Cardiac septum (tissue), 1 donor: ENCODE data around the gene IVNS1ABP. TPM values are rescaled to one million over a fixed set of nuclear protein-coding genes. Genes with fewer than 3 reads are reported as not detected.
A peak's percentile ranks its signal among the peaks of the same experiment; 100 is the strongest.
"Not testable (repeated sequence)": the region's sequence is repeated elsewhere in the genome, so short reads cannot be mapped to it uniquely, and the experiment has no call there.

Source experiments
- DNase-seq: peaks from one replicate; pipeline ENCODE4 v3.0.0-alpha.2; 2020; ENCODE audit warnings: low spot score
- intact Hi-C: fragments of 100-400 bp; cut with DNase I; formaldehyde crosslinking; loops from one replicate; pipeline ENCODE4 v1.14.0; 2022
- long read RNA-seq: library from polyadenylated mRNA; unstranded; transcript quantifications from one replicate; pipeline ENCODE4 v2.0.0, GENCODE V29; 2021
- total RNA-seq: library from RNA; stranded (reverse); fragmentation: NEBNext Ultra II Directional; extraction: Animal tissue kit (Norgen Biotek cat#: 25700); gene quantifications from one replicate; pipeline ENCODE4 v1.2.1, GENCODE V29; 2021
- donor health status: DM: no; HTN: no; CAD: no.

The IVNS1ABP gene
- 116 TPM for total RNA-seq
- long read RNA-seq, full-length matches to known transcripts, result 110 of 163 reads
- long read RNA-seq, partial matches to known transcripts, result 34 of 163 reads
- long read RNA-seq, other reads (novel, unspliced or antisense), result 19 of 163 reads

DNA sequence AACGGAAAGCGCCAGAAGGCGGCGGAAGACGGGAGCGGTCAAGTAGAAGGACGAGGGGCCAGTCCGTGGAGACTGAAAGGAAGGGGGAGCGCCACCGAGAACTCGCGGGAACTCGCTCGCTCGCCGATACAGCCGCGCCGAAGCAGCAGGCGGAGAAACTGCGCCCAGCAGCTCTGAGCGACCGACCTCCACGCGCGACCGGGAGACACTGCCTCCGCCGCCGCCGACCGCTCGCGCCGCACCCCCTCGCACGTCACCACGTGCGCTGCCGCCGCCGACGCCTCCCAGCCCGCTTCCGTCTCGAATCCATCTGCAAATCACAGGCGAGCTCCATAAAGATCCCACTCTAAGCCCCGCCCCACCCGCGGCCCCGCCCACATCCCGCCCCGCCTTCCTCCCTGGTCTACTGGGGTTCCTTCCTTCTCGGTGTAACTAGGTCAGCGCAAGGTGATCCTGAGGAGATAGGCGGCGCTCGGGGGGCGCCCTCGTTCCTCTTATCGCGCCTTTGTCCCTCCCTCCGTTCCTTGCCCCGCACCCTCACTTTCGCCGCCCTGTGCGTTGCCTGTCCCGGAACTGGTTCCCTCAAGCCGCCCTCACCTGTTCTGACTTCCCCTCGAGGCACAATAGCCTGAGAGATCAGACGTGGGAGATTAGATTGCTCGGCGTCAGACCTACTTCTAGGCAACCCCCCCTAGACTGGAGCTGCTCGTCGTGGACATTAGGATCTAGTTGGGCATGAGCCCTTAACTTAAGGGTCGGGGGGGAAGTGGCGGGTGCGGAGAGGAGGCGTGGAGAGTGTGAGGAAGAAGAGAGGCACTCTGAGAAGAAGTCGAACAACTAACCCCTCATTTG is at the start of gene IVNS1ABP:
Gene IVNS1ABP, minus strand, starts transcription at position 210 of the 852 bp plus-strand sequence. CDS start 7,750 bp downstream, outside the sequence.
- intact Hi-C loops, result loop anchor here (5.0 to 10.0 kb wide), 5 partner anchors 160 to 355 kb away; partner anchors contain the start of genes SWT1 and TRMT1L
- DNase-seq, result peak; percentile 98

DNA sequence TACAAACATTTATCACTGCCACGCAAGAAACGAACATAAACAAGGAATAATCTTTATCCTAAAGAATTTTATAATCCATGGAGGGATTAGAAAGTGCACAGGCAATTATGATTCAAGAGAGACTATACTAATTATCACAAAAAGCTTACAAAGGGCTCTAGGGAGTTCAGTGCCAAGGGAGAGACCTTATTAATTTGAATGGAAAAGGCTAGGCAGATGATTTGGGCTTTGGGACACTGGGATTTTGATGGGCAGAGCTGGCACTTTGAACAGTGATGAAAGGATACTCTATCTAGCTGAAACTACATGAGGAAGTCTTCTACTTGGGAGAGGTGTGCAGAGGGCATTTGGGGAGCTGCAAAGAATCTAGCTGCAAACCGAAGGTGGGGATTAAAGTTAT is 48.9 kb upstream of the IVNS1ABP start:
- no peak for DNase-seq
- intact Hi-C loops, result no loop called here

DNA sequence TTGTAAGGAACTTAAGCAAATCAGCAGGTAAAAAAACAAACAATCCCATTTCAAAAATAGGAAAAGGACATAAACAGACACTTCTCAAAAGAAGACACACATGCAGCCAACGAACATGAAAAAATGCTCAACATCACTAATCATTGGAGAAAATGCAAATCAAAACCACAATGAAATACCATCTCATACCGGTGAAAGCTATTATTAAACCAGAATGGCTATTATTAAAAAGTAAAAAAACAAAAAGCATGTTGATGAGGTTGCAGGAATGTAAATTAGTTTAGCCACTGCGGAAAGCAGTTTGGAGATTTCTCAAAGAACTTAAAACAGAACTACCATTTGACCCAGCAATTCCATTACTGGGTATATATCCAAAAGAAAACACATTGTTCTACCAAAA is 47.5 kb upstream of the IVNS1ABP start:
- DNase-seq, intact Hi-C loops: not testable (repeated sequence)

GRCh38 chr1:185363205-185363604 is 46.2 kb upstream of the IVNS1ABP start:
- intact Hi-C loops, result no loop called here
- no peak for DNase-seq

DNA sequence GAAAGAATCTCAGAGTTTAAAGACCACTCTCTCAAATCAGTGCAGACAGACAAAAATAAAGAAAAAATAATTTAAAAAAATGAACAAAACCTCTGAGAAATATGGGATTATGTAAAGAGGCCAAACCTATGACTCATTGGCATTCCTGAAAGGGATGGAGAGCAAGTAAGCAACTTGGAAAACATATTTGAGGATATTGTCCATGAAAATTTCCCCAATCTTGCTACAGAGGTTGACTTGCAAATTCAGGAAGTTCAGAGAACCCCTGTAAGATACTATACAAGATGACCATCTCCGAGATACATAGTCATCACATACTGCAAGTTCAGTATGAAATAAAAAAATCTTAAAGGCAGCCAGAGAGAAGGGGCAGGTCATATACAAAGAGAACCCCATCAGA is 43.7 kb upstream of the IVNS1ABP start:
- intact Hi-C loops, result no loop called here
- no peak for DNase-seq

DNA sequence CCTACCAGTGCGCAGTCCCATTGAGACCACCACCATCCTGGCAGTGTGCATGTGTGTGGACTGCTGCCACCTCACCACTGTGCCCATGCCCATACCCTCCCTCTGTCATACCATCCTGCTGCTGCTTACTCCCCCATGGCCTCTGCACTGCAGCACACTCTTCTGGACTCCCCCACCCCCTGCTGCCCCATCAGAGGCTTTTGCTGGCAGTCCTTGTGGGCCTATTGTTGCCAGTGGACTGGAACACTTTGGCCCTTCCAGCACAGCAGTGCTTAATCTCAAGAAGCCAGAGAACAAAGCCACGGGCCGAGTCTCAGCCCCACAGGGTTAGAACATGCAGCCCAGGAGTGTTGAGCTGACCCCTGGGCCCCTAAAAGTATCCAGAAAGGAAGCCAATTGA is 41.9 kb upstream of the IVNS1ABP start:
- DNase-seq, result no peak
- intact Hi-C loops, result no loop called here

DNA sequence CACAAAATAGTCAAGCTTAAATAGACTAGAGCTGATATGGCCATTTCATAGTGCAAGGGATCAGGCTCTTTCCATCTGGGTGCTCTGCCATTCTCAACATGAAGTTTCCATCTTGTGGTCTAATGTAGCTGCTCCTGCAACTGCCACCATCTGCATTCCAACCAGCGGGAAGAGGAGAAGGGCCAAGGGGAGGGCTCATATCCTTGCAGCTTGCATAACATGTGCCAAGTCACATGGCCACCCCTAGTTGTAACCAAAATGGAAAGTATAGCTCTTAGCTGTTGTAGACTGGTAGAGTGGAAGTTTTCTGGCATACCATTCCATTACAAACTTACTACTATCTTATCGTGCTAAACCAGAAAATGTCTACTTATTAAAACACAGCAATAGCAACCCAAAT is 38.9 kb upstream of the IVNS1ABP start:
- intact Hi-C loops, result no loop called here

DNA sequence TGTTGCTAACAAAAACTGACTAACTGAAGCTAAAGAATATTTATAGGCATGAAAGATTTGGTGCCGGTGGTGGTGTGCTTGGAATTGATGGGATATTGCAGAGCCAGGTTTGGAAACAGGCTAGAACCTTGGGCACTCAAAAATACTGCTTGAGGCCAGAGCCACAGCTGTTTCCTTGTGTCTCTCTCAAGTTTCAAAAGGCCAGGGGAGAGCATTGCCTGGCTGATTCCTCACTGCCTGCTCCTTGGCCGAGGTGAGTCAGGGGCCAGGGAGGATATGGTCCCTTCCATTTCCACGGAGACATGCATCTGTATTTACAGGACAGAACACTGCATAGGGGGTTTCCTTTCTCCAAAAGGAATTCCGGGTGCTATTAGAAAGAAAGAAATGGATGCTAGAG is 36.1 kb upstream of the IVNS1ABP start:
- intact Hi-C loops, result no loop called here
- DNase-seq, result no peak

More for the DNA sequence above, 38.9 kb upstream of the IVNS1ABP start:
- DNase-seq, result no peak

- DNase-seq, result no peak
- intact Hi-C loops, result no loop called here
These were observed 34.9 kb upstream of the IVNS1ABP start for GRCh38 chr1:185351734-185352466.

GRCh38 chr1:185350027-185350442 is 33.0 kb upstream of the IVNS1ABP start:
- intact Hi-C loops, result no loop called here
- no peak for DNase-seq

DNA sequence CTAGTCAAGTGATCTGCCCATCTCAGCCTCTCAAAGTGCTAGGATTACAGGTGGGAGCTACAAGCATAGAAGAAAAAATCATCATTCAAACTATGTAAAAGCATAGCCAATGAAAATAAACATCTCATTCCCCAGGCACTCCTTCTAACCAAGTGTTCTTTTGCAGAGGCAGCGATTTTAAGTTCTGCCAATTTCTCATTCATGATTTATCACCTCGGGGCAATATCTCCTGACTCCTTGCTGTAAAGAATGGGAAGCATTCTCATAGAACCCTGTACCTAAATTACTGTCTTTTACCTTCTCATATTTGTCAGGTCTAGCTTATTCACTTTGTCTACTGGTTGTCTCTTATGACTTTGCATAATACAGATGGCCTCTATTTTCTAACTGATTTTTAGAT is 32.5 kb upstream of the IVNS1ABP start:
- no peak for DNase-seq
- intact Hi-C loops, result no loop called here

GRCh38 chr1:185348985-185349384 is 31.9 kb upstream of the IVNS1ABP start:
- intact Hi-C loops, result no loop called here
- DNase-seq, result no peak

GRCh38 chr1:185348296-185348695 is 31.3 kb upstream of the IVNS1ABP start:
- no peak for DNase-seq

GRCh38 chr1:185345913-185346720 is 29.1 kb upstream of the IVNS1ABP start:
- intact Hi-C loops, result no loop called here
- no peak for DNase-seq

More at GRCh38 chr1:185348296-185348695, 31.3 kb upstream of the IVNS1ABP start:
- intact Hi-C loops, result no loop called here

- intact Hi-C loops, result no loop called here
- no peak for DNase-seq
These were observed 26.3 kb upstream of the IVNS1ABP start for GRCh38 chr1:185343306-185343705.

DNA sequence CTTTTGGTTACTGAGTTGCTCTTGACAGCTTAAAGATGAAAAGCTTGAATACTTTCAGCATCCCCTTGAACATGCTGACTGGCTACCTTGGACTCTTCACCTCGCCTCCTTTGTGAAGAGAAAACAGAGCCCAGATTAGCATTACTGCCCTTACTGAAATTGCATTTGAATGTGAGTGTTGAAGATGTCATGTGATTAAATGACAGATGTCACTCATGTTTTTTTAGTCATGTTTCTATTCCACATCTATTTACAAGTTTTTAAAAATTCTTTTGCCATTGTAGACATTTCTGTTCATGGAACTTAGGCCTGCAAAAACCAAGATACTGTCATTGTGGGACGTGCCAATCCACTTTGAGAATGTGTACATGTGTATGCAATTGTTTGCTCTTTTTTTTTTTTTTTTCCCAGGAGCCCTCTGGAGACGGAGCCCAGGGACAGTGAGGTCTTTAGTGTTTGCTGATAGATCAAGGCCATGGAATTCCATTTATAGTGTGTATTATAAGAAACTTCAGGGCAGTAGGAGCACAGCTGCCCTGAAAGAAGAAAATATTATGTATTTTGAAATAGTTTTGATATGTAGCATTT is 25.7 kb upstream of the IVNS1ABP start:
- no peak for DNase-seq
- intact Hi-C loops, result no loop called here

- intact Hi-C loops, result no loop called here
- DNase-seq, result no peak
These were observed 25.0 kb upstream of the IVNS1ABP start for GRCh38 chr1:185342017-185342416.

DNA sequence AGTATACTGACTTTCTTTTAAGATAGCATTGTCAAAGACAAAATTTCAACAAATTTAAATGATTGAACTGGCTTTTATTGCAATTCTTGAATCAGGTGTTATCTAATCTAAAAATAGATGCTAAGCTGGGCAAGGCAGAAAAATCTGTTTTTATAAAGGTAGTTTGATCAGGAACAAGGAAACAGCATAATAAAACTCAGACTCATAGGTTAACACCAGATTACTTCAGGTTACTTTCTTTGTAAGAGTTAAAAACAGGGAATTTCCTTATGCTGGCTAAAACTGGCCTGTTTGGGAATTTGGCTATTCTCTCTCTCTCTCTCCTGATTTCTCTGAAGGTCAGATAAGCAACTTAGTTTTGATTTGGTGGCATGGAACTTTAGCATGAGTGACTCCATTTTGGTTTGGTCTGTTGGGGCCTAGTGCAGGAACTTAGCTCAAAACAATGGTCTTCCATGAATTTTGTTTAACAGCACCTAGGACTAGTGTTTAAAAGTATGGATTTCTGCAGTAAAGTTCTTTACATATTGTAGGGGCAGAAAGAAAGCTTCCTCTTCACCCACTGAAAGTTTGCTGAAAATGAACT is 24.2 kb upstream of the IVNS1ABP start:
- DNase-seq, result no peak
- intact Hi-C loops, result no loop called here
